HAP-1 (cell line): Measurements from ENCODE around the gene FAT1.
A peak's percentile ranks its signal among the peaks of the same experiment; 100 is the strongest.

Experiments used
- DNase-seq, 2 experiments: peaks; one replicate each; pipeline ENCODE4 v3.0.0-alpha.2; 2016 to 2020; ENCODE audit warnings: low spot score in 2 of 2
- H3K27me3 ChIP-seq: fragments of 250-450 bp; sonication (Bioruptor Pico); 2 replicates; pipeline ENCODE4 v1.5.1; 2020; ENCODE audit warnings: low read depth, mild to moderate bottlenecking, moderate library complexity
- H3K36me3 ChIP-seq: fragments of 250-450 bp; sonication (Bioruptor Pico); replicated peaks from 2 replicates; pipeline ENCODE4 v1.5.1; 2020; ENCODE audit warnings: mild to moderate bottlenecking
- H3K4me1 ChIP-seq: fragments of 250-450 bp; sonication (Bioruptor Pico); 2 replicates; pipeline ENCODE4 v1.5.1; 2020; ENCODE audit warnings: mild to moderate bottlenecking
- H3K4me3 ChIP-seq: fragments of 250-450 bp; sonication (Bioruptor Pico); 2 replicates; pipeline ENCODE4 v1.5.1; 2020; ENCODE audit warnings: mild to moderate bottlenecking, moderate library complexity
- H3K9me3 ChIP-seq: fragments of 250-450 bp; sonication (Bioruptor Pico); 2 replicates; pipeline ENCODE4 v1.5.1; 2020; ENCODE audit warnings: mild to moderate bottlenecking, moderate library complexity
- in situ Hi-C: fragments of 300-500 bp; cut with MboI; formaldehyde crosslinking; loops from 3 replicates; pipeline ENCODE4 v1.14.3; 2020; ENCODE audit warnings: low sequenced_read_pairs, inconsistent platforms, mixed read lengths

FAT1 gene

DNA sequence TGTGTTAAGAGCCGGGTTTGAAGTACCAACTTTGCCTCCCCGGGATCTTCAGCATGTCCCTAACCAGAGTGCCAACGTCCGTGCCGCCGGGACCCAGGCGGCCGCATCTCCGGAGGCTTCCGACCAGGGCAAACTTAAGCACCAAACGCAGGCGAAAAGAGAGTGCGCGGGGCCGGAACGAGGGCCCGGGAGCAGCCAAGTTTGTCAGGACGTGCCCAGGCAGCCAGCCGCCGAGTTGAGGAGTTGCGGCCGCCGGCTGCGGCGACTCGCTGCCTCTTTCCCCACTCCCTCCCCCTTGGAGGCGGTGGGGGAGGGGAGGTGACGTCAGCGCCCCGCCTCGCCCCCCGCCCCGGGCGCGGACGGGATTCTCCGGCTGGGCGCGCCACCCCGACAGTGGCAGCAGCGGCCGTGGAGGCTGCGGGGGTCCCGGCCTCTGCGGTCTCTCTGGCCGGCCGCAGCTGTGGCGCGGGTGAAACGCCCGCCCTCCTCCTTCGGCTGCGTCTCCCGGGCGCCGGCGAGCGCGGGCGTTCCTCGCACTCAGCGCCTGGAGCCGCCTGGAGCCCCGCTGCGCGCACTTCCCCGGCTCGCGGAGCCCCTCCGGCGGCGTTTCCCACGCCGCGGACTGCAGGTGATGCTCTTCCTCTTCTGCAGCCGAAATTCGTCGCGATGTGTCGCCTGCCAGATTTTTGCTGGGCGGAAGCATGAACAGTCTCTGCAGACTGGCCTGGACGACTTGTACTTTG lies 2.9 kb upstream of the FAT1 start:
- Histone ChIP-seq H3K4me3 (peak overlapping the region; percentile 63), H3K36me3 (no peaks in the 10 kb centered on the region), H3K4me1 (peaks cover 9% of the 10 kb centered on the region; the same call in 1 of the 2 replicates), H3K9me3 (no peaks in the 10 kb centered on the region), H3K27me3 (no peaks in the 10 kb centered on the region)
- in situ Hi-C loops, result loop anchor here (25.0 kb wide), 1 partner anchor 336 kb away; no protein-coding TSS in a partner anchor
- peak; percentile 67 to 82 for DNase-seq

- Histone ChIP-seq H3K4me1 (0 out of 2 replicates have a peak, but pooled peaks cover 4% of the 10 kb centered on the region), H3K27me3 (no peaks in the 10 kb centered on the region), H3K9me3 (no peaks in the 10 kb centered on the region), H3K36me3 (no peaks in the 10 kb centered on the region), H3K4me3 (peak overlapping the region; percentile 63)
- DNase-seq, result peak; percentile 77 to 86
- in situ Hi-C loops, result loop anchor here (25.0 kb wide), 1 partner anchor 337 kb away; no protein-coding TSS in a partner anchor
Observed at GRCh38 chr4:186725469-186726425, 2.1 kb upstream of the FAT1 start.

DNA sequence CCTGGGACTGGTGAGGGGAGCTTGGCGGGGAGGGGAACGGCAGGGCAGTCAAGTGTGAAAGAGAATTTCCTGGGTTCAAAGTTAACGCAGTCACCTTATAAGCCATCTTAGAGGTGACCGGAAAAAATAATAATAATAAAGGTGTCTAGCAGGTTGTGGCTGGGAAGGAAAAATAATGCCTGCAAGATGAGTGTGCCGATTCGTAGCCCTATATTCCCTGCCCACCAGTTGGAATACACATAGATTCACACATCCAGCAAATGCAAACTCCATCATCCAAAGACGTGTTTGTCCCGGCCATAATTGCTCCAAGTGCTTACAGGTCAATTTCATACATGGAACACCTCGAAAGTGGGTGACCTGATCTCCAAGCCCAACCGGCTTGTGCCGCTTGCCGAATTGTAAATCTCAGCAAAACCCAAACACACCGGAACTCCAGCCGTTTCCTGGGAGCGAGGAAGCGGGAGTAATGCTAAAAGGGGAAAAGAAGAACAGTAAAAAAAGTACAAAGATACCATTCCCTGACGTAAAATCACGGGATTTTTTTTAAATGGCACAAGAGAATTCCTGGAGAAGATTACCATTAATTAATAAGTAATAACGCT lies 1.3 kb upstream of the FAT1 start:
- no peaks in the 10 kb centered on the region for H3K36me3 ChIP-seq
- DNase-seq, result peak; percentile 32 to 47
- in situ Hi-C loops, result loop anchor here (25.0 kb wide), 1 partner anchor 337 kb away; no protein-coding TSS in a partner anchor
- 0 out of 2 replicates have a peak, but pooled peaks cover 4% of the 10 kb centered on the region for H3K4me1 ChIP-seq
- no peaks in the 10 kb centered on the region for H3K27me3 ChIP-seq
- H3K4me3 ChIP-seq, result peak overlapping the region; percentile 63
- peaks cover under 1% of the 10 kb centered on the region; the same call in 1 of the 2 replicates for H3K9me3 ChIP-seq

GRCh38 chr4:186724058-186724863 lies 605 bp upstream of the FAT1 start:
- in situ Hi-C loops, result no loop called here
- H3K27me3 ChIP-seq, result no peaks in the 10 kb centered on the region
- H3K9me3 ChIP-seq, result peaks cover 7% of the 10 kb centered on the region
- H3K4me1 ChIP-seq, result 0 out of 2 replicates have a peak, but pooled peaks cover 4% of the 10 kb centered on the region
- no peaks in the 10 kb centered on the region for H3K36me3 ChIP-seq
- peak; percentile 69 to 71 for DNase-seq
- H3K4me3 ChIP-seq, result peak overlapping the region; percentile 63

GRCh38 chr4:186722796-186723291 lies 812 bp downstream of the FAT1 start:
- Histone ChIP-seq H3K36me3 (no peaks in the 10 kb centered on the region), H3K4me1 (0 out of 2 replicates have a peak, but pooled peaks cover 4% of the 10 kb centered on the region), H3K9me3 (peaks cover 16% of the 10 kb centered on the region), H3K4me3 (peak overlapping the region; percentile 63), H3K27me3 (no peaks in the 10 kb centered on the region)
- in situ Hi-C loops, result no loop called here
- DNase-seq, result peak in 1 of 2 experiments; percentile 66

- peaks cover 21% of the 10 kb centered on the region for H3K9me3 ChIP-seq
- H3K4me3 ChIP-seq, result no peak overlapping the region
- H3K27me3 ChIP-seq, result no peaks in the 10 kb centered on the region
- H3K36me3 ChIP-seq, result no peaks in the 10 kb centered on the region
- 0 out of 2 replicates have a peak, but pooled peaks cover 4% of the 10 kb centered on the region for H3K4me1 ChIP-seq
- DNase-seq, result peak in 1 of 2 experiments; percentile 68
- in situ Hi-C loops, result no loop called here
Observed at GRCh38 chr4:186719925-186720694, 3.5 kb downstream of the FAT1 start.

DNA sequence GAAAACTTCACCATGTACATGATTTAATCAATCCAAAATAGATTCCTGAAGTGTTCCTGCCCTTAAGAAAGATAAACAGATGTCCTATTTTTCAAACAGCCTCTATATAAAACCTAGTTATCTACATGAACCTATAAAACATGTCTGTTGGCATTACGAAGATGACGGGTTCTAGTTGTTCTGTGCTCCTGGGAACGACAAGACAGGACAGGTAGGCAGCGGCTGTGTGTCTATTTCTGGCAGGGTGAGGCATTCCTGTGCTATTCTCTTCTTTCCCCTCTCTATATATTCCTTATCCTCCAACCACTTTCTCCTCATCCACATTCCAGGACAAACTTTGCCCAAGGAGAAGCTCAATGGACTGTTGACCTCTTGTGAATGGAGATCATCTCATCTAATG lies 6.1 kb downstream of the FAT1 start:
- in situ Hi-C loops, result no loop called here
- Histone ChIP-seq H3K36me3 (no peaks in the 10 kb centered on the region), H3K4me1 (0 out of 2 replicates have a peak, but pooled peaks cover 4% of the 10 kb centered on the region), H3K9me3 (peaks cover 21% of the 10 kb centered on the region), H3K27me3 (no peaks in the 10 kb centered on the region), H3K4me3 (no peak overlapping the region)
- no peak for DNase-seq

DNA sequence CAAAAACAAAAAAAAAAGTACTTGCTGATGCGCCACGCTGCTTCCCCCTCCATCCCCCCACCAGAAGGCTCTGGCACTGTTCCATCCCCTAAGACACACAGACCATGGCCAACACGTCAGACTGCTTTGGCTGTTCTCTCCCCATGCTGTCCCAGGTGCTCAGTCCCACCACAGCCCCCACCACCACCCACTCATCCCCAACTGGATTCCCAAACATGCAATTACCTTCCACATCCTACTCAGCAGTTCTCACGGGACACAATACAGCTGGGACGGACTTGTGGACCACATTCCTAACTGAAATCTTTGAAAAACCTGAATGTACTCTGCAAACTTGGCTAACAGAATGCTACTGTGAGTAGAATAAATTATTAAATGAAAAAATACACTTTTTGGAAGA lies 8.6 kb downstream of the FAT1 start:
- in situ Hi-C loops, result no loop called here
- DNase-seq, result no peak
- Histone ChIP-seq H3K9me3 (peaks cover 21% of the 10 kb centered on the region), H3K4me3 (no peak overlapping the region), H3K4me1 (0 out of 2 replicates have a peak, but pooled peaks cover 2% of the 10 kb centered on the region), H3K27me3 (no peaks in the 10 kb centered on the region), H3K36me3 (no peaks in the 10 kb centered on the region)

- Histone ChIP-seq H3K4me1 (0 out of 2 replicates have a peak, but pooled peaks cover 2% of the 10 kb centered on the region), H3K9me3 (peaks cover 13% of the 10 kb centered on the region), H3K27me3 (no peaks in the 10 kb centered on the region), H3K36me3 (peaks cover 6% of the 10 kb centered on the region), H3K4me3 (no peak overlapping the region)
- in situ Hi-C loops, result no loop called here
- no peak for DNase-seq
Observed at GRCh38 chr4:186714006-186714675, 9.5 kb downstream of the FAT1 start.

GRCh38 chr4:186712690-186713089 lies 11.0 kb downstream of the FAT1 start:
- Histone ChIP-seq H3K4me3 (no peak overlapping the region), H3K36me3 (peaks cover 20% of the 10 kb centered on the region), H3K27me3 (no peaks in the 10 kb centered on the region), H3K4me1 (0 out of 2 replicates have a peak, but pooled peaks cover 2% of the 10 kb centered on the region), H3K9me3 (peaks cover 5% of the 10 kb centered on the region; the same call in 1 of the 2 replicates)
- no peak for DNase-seq
- in situ Hi-C loops, result no loop called here

- Histone ChIP-seq H3K36me3 (peaks cover 41% of the 10 kb centered on the region), H3K4me3 (no peak overlapping the region), H3K27me3 (no peaks in the 10 kb centered on the region), H3K4me1 (0 out of 2 replicates have a peak, but pooled peaks cover 2% of the 10 kb centered on the region), H3K9me3 (no peaks in the 10 kb centered on the region)
- DNase-seq, result no peak
- in situ Hi-C loops, result no loop called here
Observed at GRCh38 chr4:186710521-186711119, 13.0 kb downstream of the FAT1 start.
